ENCODE results near the gene FN1. TPM values are rescaled to one million over a fixed set of nuclear protein-coding genes. Genes with fewer than 3 reads are reported as not detected.

FN1 gene
- total and polyA plus RNA-seq, 2 donors (not counting 1 experiment from before 2014, with no cell fraction given): 0.05 TPM; not detected in 1

DNA sequence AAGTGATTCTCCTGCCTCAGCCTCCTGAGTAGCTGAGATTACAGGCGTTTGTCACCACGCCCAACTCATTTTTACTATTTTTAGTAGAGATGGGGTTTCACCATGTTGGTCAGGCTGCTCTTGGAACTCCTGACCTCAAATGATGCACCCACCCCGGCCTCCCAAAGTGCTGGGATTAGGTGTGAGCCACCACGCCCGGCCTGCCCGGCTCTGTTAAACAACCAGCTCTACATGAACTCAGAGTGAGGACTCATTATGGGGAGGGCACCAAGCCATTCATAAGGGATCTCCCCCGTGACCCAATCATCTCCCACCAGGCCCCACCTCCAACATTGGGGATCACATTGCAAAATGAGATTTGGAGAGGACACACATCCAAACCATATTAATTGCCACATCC, 115.2 kb downstream of the FN1 start:
- Histone ChIP-seq H4K20me1 (ENCODE audit: control insufficient read depth, insufficient read depth, low read length, poor library complexity, severe bottlenecking) (peaks cover 15% of the 10 kb centered on the region), H3K27ac (ENCODE audit: low read length in 2 of 2) (no peak overlapping the region), H3K4me3 (ENCODE audit: control extremely low read depth in 1 of 5, extremely low read depth in 1 of 5, insufficient read depth in 1 of 5, low read depth in 2 of 5, low read length in 4 of 5) (no peak overlapping the region), H3K4me2 (replicated peaks; ENCODE audit: low read depth, low read length, poor library complexity, severe bottlenecking) (no peak overlapping the region), H3K4me1 (ENCODE audit: control insufficient read depth in 2 of 2, insufficient read depth in 2 of 2, low read length in 2 of 2) (no peaks in the 10 kb centered on the region), H2AFZ (ENCODE audit: insufficient read depth, low read depth, low read length, poor library complexity, severe bottlenecking) (no peak overlapping the region), H3K27me3 (replicated peaks in 1 of 4; ENCODE audit: control extremely low read depth in 1 of 4, control insufficient read depth in 3 of 4, insufficient read depth in 4 of 4, low read length in 3 of 4) (no peaks in the 10 kb centered on the region), H3K79me2 (ENCODE audit: control insufficient read depth, insufficient read depth, low read length) (peaks cover 41% of the 10 kb centered on the region), H3K36me3 (replicated peaks in 1 of 2; ENCODE audit: control extremely low read depth in 1 of 2, control insufficient read depth in 1 of 2, extremely low read depth in 1 of 2, insufficient read depth in 2 of 2, low read length in 1 of 2) (peaks cover 0 to 45% of the 10 kb centered on the region in 2 experiments), H3K9ac (ENCODE audit: low read length) (no peak overlapping the region), H3K9me3 (ENCODE audit: control extremely low read depth in 1 of 3, control insufficient read depth in 2 of 3, insufficient read depth in 1 of 3, low read length in 2 of 3) (no peaks in the 10 kb centered on the region)
- Mint-ChIP-seq H3K27ac (no peak overlapping the region), H3K4me1 (peaks cover 9% of the 10 kb centered on the region), H3K4me3 (no peak overlapping the region), H3K9me3 (ENCODE audit: insufficient read depth) (no peaks in the 10 kb centered on the region), H3K27me3 (no peaks in the 10 kb centered on the region)
- POLR2A ChIA-PET: no interaction called here
- ATAC-seq (ENCODE audit: low read depth) (no peak), DNase-seq (no peak)
- TF ChIP-seq, protein P1, sequence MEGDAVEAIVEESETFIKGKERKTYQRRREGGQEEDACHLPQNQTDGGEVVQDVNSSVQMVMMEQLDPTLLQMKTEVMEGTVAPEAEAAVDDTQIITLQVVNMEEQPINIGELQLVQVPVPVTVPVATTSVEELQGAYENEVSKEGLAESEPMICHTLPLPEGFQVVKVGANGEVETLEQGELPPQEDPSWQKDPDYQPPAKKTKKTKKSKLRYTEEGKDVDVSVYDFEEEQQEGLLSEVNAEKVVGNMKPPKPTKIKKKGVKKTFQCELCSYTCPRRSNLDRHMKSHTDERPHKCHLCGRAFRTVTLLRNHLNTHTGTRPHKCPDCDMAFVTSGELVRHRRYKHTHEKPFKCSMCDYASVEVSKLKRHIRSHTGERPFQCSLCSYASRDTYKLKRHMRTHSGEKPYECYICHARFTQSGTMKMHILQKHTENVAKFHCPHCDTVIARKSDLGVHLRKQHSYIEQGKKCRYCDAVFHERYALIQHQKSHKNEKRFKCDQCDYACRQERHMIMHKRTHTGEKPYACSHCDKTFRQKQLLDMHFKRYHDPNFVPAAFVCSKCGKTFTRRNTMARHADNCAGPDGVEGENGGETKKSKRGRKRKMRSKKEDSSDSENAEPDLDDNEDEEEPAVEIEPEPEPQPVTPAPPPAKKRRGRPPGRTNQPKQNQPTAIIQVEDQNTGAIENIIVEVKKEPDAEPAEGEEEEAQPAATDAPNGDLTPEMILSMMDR (IDR thresholded peaks at IDR 0.05): no peak
- TF ChIP-seq EZH2 (IDR thresholded peaks at IDR 0.05; ENCODE audit: borderline replicate concordance, insufficient read depth, low read depth, low read length, poor library complexity, severe bottlenecking): no peak
- CTCF ChIA-PET: no interaction called here
- WGBS (ENCODE audit: insufficient coverage): no CpG with 5 or more reads among the region's 7 CpGs
- intact Hi-C loops (cut with micrococcal nuclease): no loop called here

DNA sequence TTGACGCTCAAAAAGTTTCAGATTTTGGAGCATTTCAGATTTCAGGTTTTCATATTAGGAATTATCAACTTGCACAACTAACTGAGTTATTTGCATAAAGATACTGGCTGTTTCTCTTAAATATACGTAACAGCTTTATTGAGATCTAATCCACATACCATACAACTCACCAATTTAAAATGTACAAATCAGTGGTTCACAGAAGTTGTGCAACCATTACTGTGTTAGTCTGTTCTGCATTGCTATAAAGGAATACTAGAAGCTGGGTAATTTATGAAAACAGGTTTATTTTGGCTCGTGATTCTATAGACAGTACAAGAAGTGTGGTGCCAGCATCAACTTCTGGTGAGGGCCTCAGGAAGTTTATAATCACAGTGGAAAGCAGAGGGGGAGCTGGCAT, 115.8 kb downstream of the FN1 start:
- CTCF ChIA-PET: interaction anchor here (0.7 kb wide), 1 partner anchor 44 kb away, joined by 3 read pairs; no protein-coding TSS in a partner anchor
- no peak overlapping the region for H3K27ac Mint-ChIP-seq
- peaks cover 15% of the 10 kb centered on the region for H4K20me1 ChIP-seq (ENCODE audit: control insufficient read depth, insufficient read depth, low read length, poor library complexity, severe bottlenecking)
- no peaks in the 10 kb centered on the region for H3K9me3 Mint-ChIP-seq (ENCODE audit: insufficient read depth)
- intact Hi-C loops (cut with micrococcal nuclease): no loop called here
- no peak overlapping the region for H2AFZ ChIP-seq (ENCODE audit: insufficient read depth, low read depth, low read length, poor library complexity, severe bottlenecking)
- POLR2A ChIA-PET: no interaction called here
- DNase-seq: no peak
- no peak for ATAC-seq (ENCODE audit: low read depth)
- TF ChIP-seq, protein P1 (IDR thresholded peaks at IDR 0.05): no peak
- TF ChIP-seq EZH2 (IDR thresholded peaks at IDR 0.05; ENCODE audit: borderline replicate concordance, insufficient read depth, low read depth, low read length, poor library complexity, severe bottlenecking): no peak
- H3K4me1 ChIP-seq (ENCODE audit: control insufficient read depth in 2 of 2, insufficient read depth in 2 of 2, low read length in 2 of 2): no peaks in the 10 kb centered on the region
- WGBS (ENCODE audit: insufficient coverage): 71% methylated on average over 1 of the region's 3 CpGs
- H3K9ac ChIP-seq (ENCODE audit: low read length): no peak overlapping the region
- no peak overlapping the region for H3K27ac ChIP-seq (ENCODE audit: low read length in 2 of 2)
- H3K4me1 Mint-ChIP-seq: peaks cover 10% of the 10 kb centered on the region
- no peaks in the 10 kb centered on the region for H3K27me3 ChIP-seq (replicated peaks in 1 of 4; ENCODE audit: control extremely low read depth in 1 of 4, control insufficient read depth in 3 of 4, insufficient read depth in 4 of 4, low read length in 3 of 4)
- no peak overlapping the region for H3K4me3 Mint-ChIP-seq
- H3K27me3 Mint-ChIP-seq: no peaks in the 10 kb centered on the region
- peaks cover 43% of the 10 kb centered on the region for H3K79me2 ChIP-seq (ENCODE audit: control insufficient read depth, insufficient read depth, low read length)
- peaks cover 0 to 42% of the 10 kb centered on the region in 2 experiments for H3K36me3 ChIP-seq (replicated peaks in 1 of 2; ENCODE audit: control extremely low read depth in 1 of 2, control insufficient read depth in 1 of 2, extremely low read depth in 1 of 2, insufficient read depth in 2 of 2, low read length in 1 of 2)
- no peak overlapping the region for H3K4me3 ChIP-seq (ENCODE audit: control extremely low read depth in 1 of 5, extremely low read depth in 1 of 5, insufficient read depth in 1 of 5, low read depth in 2 of 5, low read length in 4 of 5)
- H3K4me2 ChIP-seq (replicated peaks; ENCODE audit: low read depth, low read length, poor library complexity, severe bottlenecking): no peak overlapping the region
- H3K9me3 ChIP-seq (ENCODE audit: control extremely low read depth in 1 of 3, control insufficient read depth in 2 of 3, insufficient read depth in 1 of 3, low read length in 2 of 3): no peaks in the 10 kb centered on the region
